HepG2 (cell line): ENCODE measurements around the gene SYNGR4. TPM values are rescaled to one million over a fixed set of nuclear protein-coding genes. Genes with fewer than 3 reads are reported as not detected.
A peak's percentile ranks its signal among the peaks of the same experiment; 100 is the strongest.

Experiments
- ARID4A ChIP-seq: sonication (generic); formaldehyde crosslinking; IDR thresholded peaks from 2 replicates; pipeline ENCODE4 v1.5.0; 2020; ENCODE audit warnings: mild to moderate bottlenecking, missing genetic modification reagents, borderline replicate concordance
- GATAD1 ChIP-seq: IDR thresholded peaks from 2 replicates; pipeline ENCODE4 v1.6.1; 2016; ENCODE audit warnings: missing genetic modification reagents, missing compliant biosample characterization
- ISX ChIP-seq: sonication (generic); formaldehyde crosslinking; conservative IDR thresholded peaks from 2 replicates; pipeline ENCODE4 v1.5.0; 2020; ENCODE audit warnings: missing genetic modification reagents
- KDM5B ChIP-seq: sonication (generic); formaldehyde crosslinking; IDR thresholded peaks from 2 replicates; pipeline ENCODE4 v1.4.0; 2020; ENCODE audit warnings: missing genetic modification reagents, mild to moderate bottlenecking, borderline replicate concordance
- MAZ ChIP-seq, 2 experiments: sonication (generic) in 1 of 2; formaldehyde crosslinking in 1 of 2; IDR thresholded peaks; 2 replicates each; pipeline versions ENCODE4 v1.5.0 to v1.6.1; 2012 to 2020; ENCODE audit warnings: low read depth in 2 of 2, mild to moderate bottlenecking in 2 of 2, borderline replicate concordance in 1 of 2, improper control_type of control experiment in 1 of 2, low read length in 1 of 2, missing genetic modification reagents in 1 of 2, moderate library complexity in 1 of 2
- MXD4 ChIP-seq: IDR thresholded peaks from 2 replicates; pipeline ENCODE4 v1.6.1; 2016; ENCODE audit warnings: mild to moderate bottlenecking, missing biosample characterization, missing genetic modification reagents
- RFX3 ChIP-seq: IDR thresholded peaks from 2 replicates; pipeline ENCODE4 v1.6.1; 2016; ENCODE audit warnings: missing biosample characterization, missing genetic modification reagents
- TFE3 ChIP-seq: IDR thresholded peaks from 2 replicates; pipeline ENCODE4 v1.6.1; 2016
- ZNF230 ChIP-seq: sonication (generic); formaldehyde crosslinking; IDR thresholded peaks from 2 replicates; pipeline ENCODE4 v1.4.0; 2020; ENCODE audit warnings: mild to moderate bottlenecking, missing genetic modification reagents
- ZNF333 ChIP-seq: sonication (generic); formaldehyde crosslinking; IDR thresholded peaks from 2 replicates; pipeline ENCODE4 v1.4.0; 2020; ENCODE audit warnings: mild to moderate bottlenecking, missing genetic modification reagents, borderline replicate concordance
- ZNF382 ChIP-seq: sonication (generic); formaldehyde crosslinking; IDR thresholded peaks from 2 replicates; pipeline ENCODE4 v1.5.0; 2020; ENCODE audit warnings: missing genetic modification reagents, mild to moderate bottlenecking, borderline replicate concordance
- ZNF407 ChIP-seq: sonication (generic); formaldehyde crosslinking; IDR thresholded peaks from one replicate; pipeline ENCODE4 v1.5.1; 2020; ENCODE audit warnings: mild to moderate bottlenecking, missing genetic modification reagents; ENCODE audit errors: not compliant biosample characterization
- ZNF510 ChIP-seq: sonication (generic); formaldehyde crosslinking; IDR thresholded peaks from 2 replicates; pipeline ENCODE4 v1.4.0; 2020; ENCODE audit warnings: low read depth, mild to moderate bottlenecking, missing genetic modification reagents
- polyA plus RNA-seq, 8 experiments: library from polyadenylated mRNA; depleted of rRNA in 3 of 8; stranded (reverse) in 7 of 8; unstranded in 1 of 8; fragments of >200 nt; fragmentation: Illumina TruSeq in 4 of 8; extraction: Trizol in 4 of 8; gene quantifications; 2 replicates each; pipeline versions ENCODE4 v1.2.1 to v1.2.3, GENCODE V29; 2011 to 2016; ENCODE audit warnings: low read depth in 4 of 8, missing spikeins in 1 of 8, mixed read lengths in 1 of 8; ENCODE audit not compliant: insufficient read depth in 1 of 8
- total RNA-seq, 5 experiments: library from RNA; depleted of rRNA; stranded (reverse); fragments of >200 nt; fragmentation: Illumina TruSeq; extraction: Trizol; gene quantifications; 2 replicates each; pipeline ENCODE4 v1.2.3, GENCODE V29; 2016; ENCODE audit warnings: low read depth in 1 of 5

SYNGR4 gene
- total and polyA plus RNA-seq, 2 of the 13 experiments (the other 11 are each of a cell fraction or from before 2014, with no cell fraction given), result not detected

- TF ChIP-seq ZNF407 (CRISPR knock-in tag) (peak; percentile 85), TFE3 (CRISPR knock-in tag) (no peak), ZNF382 (CRISPR knock-in tag) (no peak), GATAD1 (CRISPR knock-in tag) (0 out of 2 replicates have a peak, but pooled peaks have one; percentile 16), KDM5B (CRISPR knock-in tag) (no peak), MXD4 (no peak), MAZ (IDR thresholded peaks at IDR 0.05; ENCODE audit: borderline replicate concordance, low read depth, low read length) (peak; percentile 83; the same call in 1 of the 2 replicates), MAZ (CRISPR knock-in tag; IDR thresholded peaks at IDR 0.05; ENCODE audit: low read depth) (0 out of 2 replicates have a peak, but pooled peaks have one; percentile 23), ARID4A (CRISPR knock-in tag) (no peak; the same call in 1 of the 2 replicates), ZNF333 (0 out of 2 replicates have a peak, but pooled peaks have one; percentile 22), RFX3 (no peak), ZNF510 (CRISPR knock-in tag) (no peak), ISX (no peak), ZNF230 (CRISPR knock-in tag) (no peak)
Measured at GRCh38 chr19:48391100-48392005, 27.2 kb downstream of the SYNGR4 start, which contains the start of gene KDELR1 (continued).
